Measurements from ENCODE around the gene CD59. TPM values are rescaled to one million over a fixed set of nuclear protein-coding genes. Genes with fewer than 3 reads are reported as not detected.

CD59 gene
- total RNA-seq, 2 experiments from 2014 or later, result 35.2 to 37.8 TPM

GRCh38 chr11:33742249-33742851 lies 6.1 kb upstream of the CD59 start:
- H3K36me3 Mint-ChIP-seq (ENCODE audit: low read depth), result peaks cover 44% of the 10 kb centered on the region
- no peak overlapping the region for H3K4me3 ChIP-seq (ENCODE audit: low read length)
- peak; percentile 53 for TF ChIP-seq CTCF (IDR thresholded peaks at IDR 0.05)
- intact Hi-C loops (cut with DNase I, micrococcal nuclease), result loop anchor here (1.0 to 10.0 kb wide), 5 partner anchors 199 to 1158 kb away; partner anchors contain the start of genes CSTF3 (in 2 of the 2) and EIF3M (in 1 of the 2)
- H3K36me3 ChIP-seq (ENCODE audit: insufficient read depth, low read length), result peaks cover 25% of the 10 kb centered on the region
- H3K27ac ChIP-seq (ENCODE audit: low read depth in 1 of 2, low read length in 2 of 2), result no peak overlapping the region
- H3K27me3 ChIP-seq (ENCODE audit: control insufficient read depth in 1 of 2, insufficient read depth in 2 of 2, low read length in 2 of 2), result no peaks in the 10 kb centered on the region
- no peaks in the 10 kb centered on the region for H3K4me1 Mint-ChIP-seq (ENCODE audit: low read depth)
- peak overlapping the region; percentile 7 for H3K27ac Mint-ChIP-seq
- H3K4me1 ChIP-seq (ENCODE audit: insufficient read depth, low read length), result no peaks in the 10 kb centered on the region
- no peaks in the 10 kb centered on the region for H3K9me3 ChIP-seq (ENCODE audit: control insufficient read depth in 1 of 2, insufficient read depth in 1 of 2, low read length in 2 of 2)
- ATAC-seq (ENCODE audit: poor library complexity), result peak; percentile 71
- H3K9me3 Mint-ChIP-seq, result no peaks in the 10 kb centered on the region
- no peak overlapping the region for H3K4me3 Mint-ChIP-seq
- ChIA-PET CTCF (interaction anchor here (0.6 to 1.6 kb wide), 12 partner anchors 9 to 400 kb away, joined by 3 to 15 read pairs (median 3); partner anchors contain the start of gene C11orf91), POLR2A (interaction anchor here (0.9 to 1.7 kb wide), 8 partner anchors 8 to 577 kb away, joined by 3 to 8 read pairs (median 4); partner anchors contain the start of genes C11orf91 and FBXO3)
- DNase-seq, result peak in 3 of 14 experiments; percentile 45 to 49 (median 48)
- H3K27me3 Mint-ChIP-seq, result no peaks in the 10 kb centered on the region

GRCh38 chr11:33741806-33742205 lies 5.6 kb upstream of the CD59 start:
- H3K9me3 Mint-ChIP-seq, result no peaks in the 10 kb centered on the region
- Histone ChIP-seq H3K4me1 (ENCODE audit: insufficient read depth, low read length) (peaks cover 2% of the 10 kb centered on the region), H3K9me3 (ENCODE audit: control insufficient read depth in 1 of 2, insufficient read depth in 1 of 2, low read length in 2 of 2) (no peaks in the 10 kb centered on the region), H3K36me3 (ENCODE audit: insufficient read depth, low read length) (peaks cover 20% of the 10 kb centered on the region), H3K4me3 (ENCODE audit: low read length) (no peak overlapping the region), H3K27ac (ENCODE audit: low read depth in 1 of 2, low read length in 2 of 2) (no peak overlapping the region), H3K27me3 (ENCODE audit: control insufficient read depth in 1 of 2, insufficient read depth in 2 of 2, low read length in 2 of 2) (no peaks in the 10 kb centered on the region)
- H3K36me3 Mint-ChIP-seq (ENCODE audit: low read depth), result peaks cover 39% of the 10 kb centered on the region
- peaks cover 3% of the 10 kb centered on the region for H3K4me1 Mint-ChIP-seq (ENCODE audit: low read depth)
- H3K4me3 Mint-ChIP-seq, result no peak overlapping the region
- peak overlapping the region; percentile 7 for H3K27ac Mint-ChIP-seq
- TF ChIP-seq CTCF (IDR thresholded peaks at IDR 0.05), result no peak
- CTCF ChIA-PET, result interaction anchor here (0.7 to 1.6 kb wide), 10 partner anchors 9 to 384 kb away, joined by 3 to 15 read pairs (median 3); no protein-coding TSS in a partner anchor
- no peak for ATAC-seq (ENCODE audit: poor library complexity)
- no peak for DNase-seq
- POLR2A ChIA-PET, result interaction anchor here (0.9 to 1.7 kb wide), 6 partner anchors 8 to 576 kb away, joined by 3 to 8 read pairs (median 4); partner anchors contain the start of gene C11orf91
- intact Hi-C loops (cut with DNase I, micrococcal nuclease), result loop anchor here (1.0 to 10.0 kb wide), 6 partner anchors 199 to 1157 kb away; partner anchors contain the start of genes CSTF3 (in 2 of the 2) and EIF3M (in 1 of the 2)
- H3K27me3 Mint-ChIP-seq, result no peaks in the 10 kb centered on the region

- ATAC-seq (ENCODE audit: poor library complexity), result no peak
- Mint-ChIP-seq H3K9me3 (no peaks in the 10 kb centered on the region), H3K4me1 (ENCODE audit: low read depth) (peaks cover 32% of the 10 kb centered on the region), H3K27me3 (no peaks in the 10 kb centered on the region), H3K36me3 (ENCODE audit: low read depth) (peaks cover 3% of the 10 kb centered on the region), H3K27ac (peak overlapping the region; percentile 81), H3K4me3 (peak overlapping the region; percentile 8)
- H3K27me3 ChIP-seq (ENCODE audit: control insufficient read depth in 1 of 2, insufficient read depth in 2 of 2, low read length in 2 of 2), result no peaks in the 10 kb centered on the region
- no peaks in the 10 kb centered on the region for H3K9me3 ChIP-seq (ENCODE audit: control insufficient read depth in 1 of 2, insufficient read depth in 1 of 2, low read length in 2 of 2)
- ChIA-PET POLR2A (interaction anchor here (1.1 to 2.8 kb wide), 4 partner anchors 9 to 368 kb away, joined by 3 to 16 read pairs (median 8); partner anchors contain the start of genes FBXO3 and NAT10), CTCF (interaction anchor here (0.7 to 1.9 kb wide), 3 partner anchors 21 to 311 kb away, joined by 3 to 7 read pairs (median 3); no protein-coding TSS in a partner anchor)
- no peaks in the 10 kb centered on the region for H3K36me3 ChIP-seq (ENCODE audit: insufficient read depth, low read length)
- peaks cover 28% of the 10 kb centered on the region for H3K4me1 ChIP-seq (ENCODE audit: insufficient read depth, low read length)
- DNase-seq, result no peak
- intact Hi-C loops (cut with DNase I, micrococcal nuclease), result loop anchor here (2.0 to 10.0 kb wide), 4 partner anchors 35 to 713 kb away; partner anchors contain the start of genes C11orf91 (in 1 of the 2), FBXO3 (in 1 of the 2) and HIPK3 (in 1 of the 2)
- H3K4me3 ChIP-seq (ENCODE audit: low read length), result no peak overlapping the region
- TF ChIP-seq CTCF (IDR thresholded peaks at IDR 0.05), result no peak
- no peak overlapping the region for H3K27ac ChIP-seq (ENCODE audit: low read depth in 1 of 2, low read length in 2 of 2)
Observed at GRCh38 chr11:33737362-33737821, 1.2 kb upstream of the CD59 start.

Measured in CD4-positive, alpha-beta T cell (primary cell).